ENCODE results near the gene GRM1. TPM values are rescaled to one million over a fixed set of nuclear protein-coding genes. Genes with fewer than 3 reads are reported as not detected.
"Not testable (repeated sequence)": the region's sequence is repeated elsewhere in the genome, so short reads cannot be mapped to it uniquely, and the experiment has no call there.

GRM1 gene
- total RNA-seq, 1 donor from 2014 or later, result not detected

- no peaks in the 10 kb centered on the region for H3K9me3 ChIP-seq
- no peak overlapping the region for H3K27ac ChIP-seq
- H3K4me1 ChIP-seq, result no peaks in the 10 kb centered on the region
- H3K36me3 ChIP-seq, result no peaks in the 10 kb centered on the region
- TF ChIP-seq CTCF (IDR thresholded peaks at IDR 0.05) (no peak), POLR2AphosphoS5 (IDR thresholded peaks at IDR 0.05; ENCODE audit: insufficient read depth in 1 of 2, low read depth in 1 of 2) (no peak), POLR2A (IDR thresholded peaks at IDR 0.05) (no peak)
- no peak for DNase-seq (ENCODE audit: extremely low spot score in 2 of 2)
- no peak overlapping the region for H3K4me3 ChIP-seq
- H3K27me3 ChIP-seq, result no peaks in the 10 kb centered on the region
- intact Hi-C loops (cut with DNase I), result no loop called here
Measured at GRCh38 chr6:146269482-146269881, 240.6 kb downstream of the GRM1 start.

GRCh38 chr6:146271163-146271562 is 242.3 kb downstream of the GRM1 start:
- H3K36me3 ChIP-seq; H3K4me1 ChIP-seq; intact Hi-C loops (cut with DNase I): not testable (repeated sequence)

GRCh38 chr6:146273490-146273889 is 244.6 kb downstream of the GRM1 start:
- Histone ChIP-seq H3K9me3 (no peaks in the 10 kb centered on the region), H3K4me1 (no peaks in the 10 kb centered on the region), H3K36me3 (no peaks in the 10 kb centered on the region), H3K27ac (no peak overlapping the region), H3K27me3 (no peaks in the 10 kb centered on the region), H3K4me3 (no peak overlapping the region)
- no peak for DNase-seq (ENCODE audit: extremely low spot score in 2 of 2)
- intact Hi-C loops (cut with DNase I), result no loop called here
- no peak for TF ChIP-seq CTCF (IDR thresholded peaks at IDR 0.05)
- no peak for TF ChIP-seq POLR2AphosphoS5 (IDR thresholded peaks at IDR 0.05; ENCODE audit: insufficient read depth in 1 of 2, low read depth in 1 of 2)
- TF ChIP-seq POLR2A (IDR thresholded peaks at IDR 0.05), result no peak

More at GRCh38 chr6:146271163-146271562, 242.3 kb downstream of the GRM1 start:
- H3K4me3 ChIP-seq; DNase-seq (ENCODE audit: extremely low spot score in 2 of 2); H3K9me3 ChIP-seq; H3K27ac ChIP-seq; H3K27me3 ChIP-seq: not testable (repeated sequence)

- no peak overlapping the region for H3K27ac ChIP-seq
- no peaks in the 10 kb centered on the region for H3K27me3 ChIP-seq
- H3K4me1 ChIP-seq, result no peaks in the 10 kb centered on the region
- no peak for DNase-seq (ENCODE audit: extremely low spot score in 2 of 2)
- no peak for TF ChIP-seq POLR2AphosphoS5 (IDR thresholded peaks at IDR 0.05; ENCODE audit: insufficient read depth in 1 of 2, low read depth in 1 of 2)
- TF ChIP-seq POLR2A (IDR thresholded peaks at IDR 0.05), result no peak
- TF ChIP-seq CTCF (IDR thresholded peaks at IDR 0.05), result no peak
- H3K9me3 ChIP-seq, result no peaks in the 10 kb centered on the region
- H3K4me3 ChIP-seq, result no peak overlapping the region
- intact Hi-C loops (cut with DNase I), result no loop called here
- no peaks in the 10 kb centered on the region for H3K36me3 ChIP-seq
Measured at GRCh38 chr6:146277142-146277541, 248.3 kb downstream of the GRM1 start.

GRCh38 chr6:146281651-146282362 is 252.9 kb downstream of the GRM1 start:
- no peaks in the 10 kb centered on the region for H3K27me3 ChIP-seq
- no peak overlapping the region for H3K27ac ChIP-seq
- TF ChIP-seq POLR2AphosphoS5 (IDR thresholded peaks at IDR 0.05; ENCODE audit: insufficient read depth in 1 of 2, low read depth in 1 of 2) (no peak), POLR2A (IDR thresholded peaks at IDR 0.05) (no peak), CTCF (IDR thresholded peaks at IDR 0.05) (no peak)
- no peak for DNase-seq (ENCODE audit: extremely low spot score in 2 of 2)
- intact Hi-C loops (cut with DNase I), result no loop called here
- H3K9me3 ChIP-seq, result no peaks in the 10 kb centered on the region
- H3K36me3 ChIP-seq, result no peaks in the 10 kb centered on the region
- no peaks in the 10 kb centered on the region for H3K4me1 ChIP-seq
- H3K4me3 ChIP-seq, result no peak overlapping the region
